ENCODE results near the gene ABCB9.

ABCB9 gene

GRCh38 chr12:122988612-122989212 lies 22.4 kb upstream of the ABCB9 start:
- Mint-ChIP-seq H3K9me3 (ENCODE audit: low read depth) (no peaks in the 10 kb centered on the region), H3K36me3 (no peaks in the 10 kb centered on the region), H3K27me3 (no peaks in the 10 kb centered on the region), H3K27ac (no peak overlapping the region), H3K4me1 (ENCODE audit: low read depth) (peaks cover 7% of the 10 kb centered on the region), H3K4me3 (no peak overlapping the region)

GRCh38 chr12:122988036-122988435 lies 21.8 kb upstream of the ABCB9 start:
- Mint-ChIP-seq H3K9me3 (ENCODE audit: low read depth) (no peaks in the 10 kb centered on the region), H3K27me3 (no peaks in the 10 kb centered on the region), H3K4me1 (ENCODE audit: low read depth) (peaks cover 13% of the 10 kb centered on the region), H3K27ac (no peak overlapping the region), H3K36me3 (no peaks in the 10 kb centered on the region), H3K4me3 (no peak overlapping the region)

GRCh38 chr12:122987086-122987951 lies 21.1 kb upstream of the ABCB9 start:
- Mint-ChIP-seq H3K36me3 (no peaks in the 10 kb centered on the region), H3K4me3 (no peak overlapping the region), H3K27ac (no peak overlapping the region), H3K9me3 (ENCODE audit: low read depth) (no peaks in the 10 kb centered on the region), H3K4me1 (ENCODE audit: low read depth) (peaks cover 17% of the 10 kb centered on the region), H3K27me3 (no peaks in the 10 kb centered on the region)

GRCh38 chr12:122986258-122986871 lies 20.1 kb upstream of the ABCB9 start:
- Mint-ChIP-seq H3K4me1 (ENCODE audit: low read depth) (peaks cover 26% of the 10 kb centered on the region), H3K36me3 (no peaks in the 10 kb centered on the region), H3K4me3 (no peak overlapping the region), H3K9me3 (ENCODE audit: low read depth) (no peaks in the 10 kb centered on the region), H3K27ac (no peak overlapping the region), H3K27me3 (no peaks in the 10 kb centered on the region)

GRCh38 chr12:122985338-122986257 lies 19.3 kb upstream of the ABCB9 start:
- H3K4me3 Mint-ChIP-seq = no peak overlapping the region
- H3K9me3 Mint-ChIP-seq (ENCODE audit: low read depth) = no peaks in the 10 kb centered on the region
- H3K4me1 Mint-ChIP-seq (ENCODE audit: low read depth) = peaks cover 26% of the 10 kb centered on the region
- no peaks in the 10 kb centered on the region for H3K36me3 Mint-ChIP-seq
- H3K27me3 Mint-ChIP-seq = no peaks in the 10 kb centered on the region
- H3K27ac Mint-ChIP-seq = no peak overlapping the region

GRCh38 chr12:122984612-122985337 lies 18.5 kb upstream of the ABCB9 start:
- Mint-ChIP-seq H3K4me3 (no peak overlapping the region), H3K4me1 (ENCODE audit: low read depth) (peaks cover 29% of the 10 kb centered on the region), H3K27me3 (no peaks in the 10 kb centered on the region), H3K9me3 (ENCODE audit: low read depth) (no peaks in the 10 kb centered on the region), H3K36me3 (no peaks in the 10 kb centered on the region), H3K27ac (peak overlapping the region; percentile 66)

- Mint-ChIP-seq H3K9me3 (ENCODE audit: low read depth) (no peaks in the 10 kb centered on the region), H3K27ac (peak overlapping the region; percentile 66), H3K36me3 (no peaks in the 10 kb centered on the region), H3K27me3 (no peaks in the 10 kb centered on the region), H3K4me1 (ENCODE audit: low read depth) (peaks cover 35% of the 10 kb centered on the region), H3K4me3 (peak overlapping the region; percentile 42)
These were observed 17.7 kb upstream of the ABCB9 start for GRCh38 chr12:122983789-122984515.

- Mint-ChIP-seq H3K9me3 (ENCODE audit: low read depth) (no peaks in the 10 kb centered on the region), H3K4me3 (peak overlapping the region; percentile 88), H3K27ac (peak overlapping the region; percentile 66), H3K36me3 (no peaks in the 10 kb centered on the region), H3K4me1 (ENCODE audit: low read depth) (peaks cover 37% of the 10 kb centered on the region), H3K27me3 (no peaks in the 10 kb centered on the region)
These were observed 16.9 kb upstream of the ABCB9 start for GRCh38 chr12:122982963-122983788.

GRCh38 chr12:122982477-122982815 lies 16.2 kb upstream of the ABCB9 start:
- Mint-ChIP-seq H3K27me3 (no peaks in the 10 kb centered on the region), H3K4me3 (peak overlapping the region; percentile 88), H3K9me3 (ENCODE audit: low read depth) (no peaks in the 10 kb centered on the region), H3K36me3 (no peaks in the 10 kb centered on the region), H3K4me1 (ENCODE audit: low read depth) (peaks cover 39% of the 10 kb centered on the region), H3K27ac (peak overlapping the region; percentile 22)

- Mint-ChIP-seq H3K36me3 (no peaks in the 10 kb centered on the region), H3K9me3 (ENCODE audit: low read depth) (no peaks in the 10 kb centered on the region), H3K27me3 (no peaks in the 10 kb centered on the region), H3K4me1 (ENCODE audit: low read depth) (peaks cover 44% of the 10 kb centered on the region), H3K27ac (peak overlapping the region; percentile 75), H3K4me3 (peak overlapping the region; percentile 88)
These were observed 15.6 kb upstream of the ABCB9 start for GRCh38 chr12:122981587-122982476.

GRCh38 chr12:122981036-122981471 lies 14.8 kb upstream of the ABCB9 start:
- no peaks in the 10 kb centered on the region for H3K9me3 Mint-ChIP-seq (ENCODE audit: low read depth)
- H3K36me3 Mint-ChIP-seq = no peaks in the 10 kb centered on the region
- peak overlapping the region; percentile 88 for H3K4me3 Mint-ChIP-seq
- H3K4me1 Mint-ChIP-seq (ENCODE audit: low read depth) = peaks cover 48% of the 10 kb centered on the region
- no peaks in the 10 kb centered on the region for H3K27me3 Mint-ChIP-seq
- H3K27ac Mint-ChIP-seq = peak overlapping the region; percentile 75
